CD14-positive monocyte (primary cell): ENCODE results near the gene MT1X. TPM values are rescaled to one million over a fixed set of nuclear protein-coding genes. Genes with fewer than 3 reads are reported as not detected.

Experiments used
- DNase-seq, 3 donors: peaks; one replicate each; pipeline ENCODE4 v3.0.0-alpha.2; 2011 to 2022
- H2AFZ ChIP-seq: 2 replicates; pipeline ENCODE4 v1.6.0; 2012; ENCODE audit warnings: mild to moderate bottlenecking, low read depth, low read length, inconsistent platforms; ENCODE audit not compliant: insufficient read depth, poor library complexity, severe bottlenecking
- H3K27ac ChIP-seq, 2 donors: 1 replicate in 1 of 2; 2 replicates in 1 of 2; pipeline ENCODE4 v1.5.1; 2012 to 2013; ENCODE audit warnings: low read length in 2 of 2, control low read depth in 1 of 2, inconsistent platforms in 1 of 2, low read depth in 1 of 2, mild to moderate bottlenecking in 1 of 2
- H3K27me3 ChIP-seq, 2 donors: one replicate each; pipeline versions ENCODE4 v1.6.0 to v1.6.1; 2011 to 2013; ENCODE audit warnings: low read length in 2 of 2; ENCODE audit not compliant: control insufficient read depth in 2 of 2, insufficient read depth in 2 of 2
- H3K36me3 ChIP-seq, 2 donors: replicated peaks in 1 of 2; 1 replicate in 1 of 2; 2 replicates in 1 of 2; pipeline versions ENCODE4 v1.5.1 to v1.6.1; 2012 to 2013; ENCODE audit warnings: low read length in 2 of 2, control low read depth in 1 of 2, inconsistent platforms in 1 of 2, mild to moderate bottlenecking in 1 of 2; ENCODE audit not compliant: insufficient read depth in 2 of 2, control insufficient read depth in 1 of 2
- H3K4me1 ChIP-seq, 2 donors: 1 replicate in 1 of 2; 2 replicates in 1 of 2; pipeline versions ENCODE4 v1.5.1 to v1.6.1; 2012 to 2013; ENCODE audit warnings: low read length in 2 of 2, control low read depth in 1 of 2, inconsistent platforms in 1 of 2, mild to moderate bottlenecking in 1 of 2, moderate library complexity in 1 of 2; ENCODE audit not compliant: insufficient read depth in 2 of 2, control insufficient read depth in 1 of 2
- H3K4me2 ChIP-seq: replicated peaks from 2 replicates; pipeline ENCODE3; 2012; ENCODE audit warnings: low read length, moderate library complexity, mild to moderate bottlenecking; ENCODE audit not compliant: poor library complexity, severe bottlenecking; ENCODE audit errors: extremely low read depth
- H3K4me3 ChIP-seq, 3 experiments: fragments of 200-600 bp in 1 of 3; sonication (generic) in 1 of 3; replicated peaks in 1 of 3; 1 replicate in 2 of 3; 2 replicates in 1 of 3; pipeline ENCODE4 v1.5.1; 2011 to 2013; ENCODE audit warnings: low read length in 3 of 3, mild to moderate bottlenecking in 3 of 3, control low read depth in 2 of 3, low read depth in 2 of 3, inconsistent platforms in 1 of 3, moderate library complexity in 1 of 3
- H3K79me2 ChIP-seq: 2 replicates; pipeline ENCODE4 v1.6.0; 2012; ENCODE audit warnings: mild to moderate bottlenecking, control low read depth, inconsistent platforms, low read length, moderate library complexity; ENCODE audit not compliant: insufficient read depth
- H3K9ac ChIP-seq: 2 replicates; pipeline ENCODE4 v1.6.0; 2017; ENCODE audit warnings: low read length, mild to moderate bottlenecking; ENCODE audit not compliant: insufficient read depth, poor library complexity, severe bottlenecking
- H3K9me3 ChIP-seq, 2 donors: replicated peaks in 1 of 2; 1 replicate in 1 of 2; 2 replicates in 1 of 2; pipeline versions ENCODE4 v1.5.1 to v1.6.1; 2012 to 2013; ENCODE audit warnings: low read length in 2 of 2, control low read depth in 1 of 2; ENCODE audit not compliant: control insufficient read depth in 1 of 2, insufficient read depth in 1 of 2
- H4K20me1 ChIP-seq: 2 replicates; pipeline ENCODE4 v1.6.0; 2012; ENCODE audit warnings: mild to moderate bottlenecking, low read length, control low read depth, moderate library complexity; ENCODE audit not compliant: insufficient read depth
- H3K27ac Mint-ChIP-seq, 7 donors: one replicate each; pipeline ENCODE4 v1.8.0; 2020; ENCODE audit warnings: mild to moderate bottlenecking in 7 of 7, mixed read lengths in 7 of 7, moderate library complexity in 6 of 7, inconsistent platforms in 2 of 7
- H3K27me3 Mint-ChIP-seq, 3 donors: one replicate each; pipeline ENCODE4 v1.8.0; 2021 to 2022; ENCODE audit warnings: low read depth in 3 of 3, mild to moderate bottlenecking in 3 of 3, mixed read lengths in 3 of 3, moderate library complexity in 3 of 3, inconsistent platforms in 1 of 3
- H3K36me3 Mint-ChIP-seq, 2 donors: one replicate each; pipeline ENCODE4 v1.8.0; 2020; ENCODE audit warnings: mixed read lengths in 2 of 2, inconsistent platforms in 1 of 2, mild to moderate bottlenecking in 1 of 2
- H3K4me1 Mint-ChIP-seq: one replicate; pipeline ENCODE4 v1.8.0; 2020; ENCODE audit warnings: mild to moderate bottlenecking, mixed read lengths
- H3K4me3 Mint-ChIP-seq, 2 donors: one replicate each; pipeline ENCODE4 v1.8.0; 2020; ENCODE audit warnings: mild to moderate bottlenecking in 2 of 2, mixed read lengths in 2 of 2, moderate library complexity in 1 of 2
- H3K9me3 Mint-ChIP-seq, 7 donors: one replicate each; pipeline ENCODE4 v1.8.0; 2020 to 2022; ENCODE audit warnings: mixed read lengths in 7 of 7, mild to moderate bottlenecking in 6 of 7, moderate library complexity in 6 of 7, inconsistent platforms in 2 of 7
- CTCF ChIP-seq: fragments of 200-600 bp; IDR thresholded peaks from one replicate; pipeline ENCODE4 v1.8.0; 2022; ENCODE audit warnings: antibody characterized with exemption, mild to moderate bottlenecking
- WGBS: methylation state at CpG from one replicate; pipeline ENCODE4 v1.1.5; 2013; ENCODE audit warnings: missing lambda C conversion rate; ENCODE audit not compliant: insufficient coverage; 5-methylcytosine and 5-hydroxymethylcytosine counted together
- intact Hi-C, 2 donors: fragments of 100-400 bp; cut with micrococcal nuclease; formaldehyde crosslinking; loops; one replicate each; pipeline versions ENCODE4 v1.15.0 to v1.15.1; 2023
- polyA plus RNA-seq, 3 donors: library from polyadenylated mRNA; depleted of rRNA in 1 of 3; unstranded in 2 of 3; stranded (reverse) in 1 of 3; fragments of 300-500 nt in 2 of 3; fragments of >200 nt in 1 of 3; fragmentation: Illumina TruSeq in 2 of 3; gene quantifications; 1 replicate in 2 of 3; 2 replicates in 1 of 3; pipeline ENCODE4 v1.2.3, GENCODE V29; 2012 to 2021

The MT1X gene
- polyA plus RNA-seq, 3 donors = 34.5 to 87.9 (median 55.4) TPM

DNA sequence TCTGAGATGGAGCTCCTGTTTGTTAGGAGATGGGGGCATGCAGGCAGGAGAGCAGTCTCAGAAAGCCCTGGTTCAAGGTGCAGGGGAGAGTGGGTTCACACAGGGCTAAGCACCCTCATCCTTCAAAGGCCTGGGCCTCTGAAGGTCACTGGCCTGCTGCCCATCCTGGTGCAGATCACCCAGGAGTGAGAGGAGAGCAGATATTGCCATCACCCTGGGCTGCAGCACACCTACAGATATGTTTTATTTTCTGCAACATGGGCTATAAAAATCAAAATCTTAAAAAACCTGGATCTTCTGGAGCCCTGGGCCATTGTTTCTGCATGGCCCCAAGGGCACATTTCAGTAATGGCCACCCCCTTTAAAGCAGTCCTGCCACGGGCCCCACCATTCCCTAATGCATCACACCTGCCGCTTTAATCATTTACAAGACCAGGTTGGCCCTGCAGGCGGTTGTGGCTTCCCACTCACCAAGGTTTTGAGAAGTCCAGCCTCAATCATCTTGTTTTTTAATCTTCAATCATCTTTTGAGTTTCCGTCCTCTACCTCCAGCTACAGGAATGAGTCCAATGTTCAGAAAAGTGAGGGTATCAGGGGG is 27.3 kb downstream of the MT1X start:
- Mint-ChIP-seq H3K9me3 (no peaks in the 10 kb centered on the region), H3K27me3 (peaks cover 8 to 13% (median 12%) of the 10 kb centered on the region in 3 donors), H3K4me1 (no peaks in the 10 kb centered on the region), H3K4me3 (no peak overlapping the region), H3K36me3 (no peaks in the 10 kb centered on the region), H3K27ac (peak overlapping the region in 1 of 7 donors; percentile 1)
- H3K4me1 ChIP-seq = no peaks in the 10 kb centered on the region
- H3K79me2 ChIP-seq = no peaks in the 10 kb centered on the region
- no peaks in the 10 kb centered on the region for H3K9me3 ChIP-seq
- H3K27me3 ChIP-seq = no peaks in the 10 kb centered on the region
- H2AFZ ChIP-seq = no peak overlapping the region
- no peak overlapping the region for H3K9ac ChIP-seq
- no peak overlapping the region for H3K27ac ChIP-seq
- no peak overlapping the region for H3K4me2 ChIP-seq
- intact Hi-C loops = loop anchor here (10.0 kb wide), 1 partner anchor 105 kb away; the partner anchor contains the start of gene MT2A (in 2 of the 2)
- TF ChIP-seq CTCF = no peak
- WGBS = 100% methylated on average over 1 of the region's 4 CpGs
- no peak for DNase-seq
- no peak overlapping the region for H3K4me3 ChIP-seq
- H3K36me3 ChIP-seq = no peaks in the 10 kb centered on the region
- no peaks in the 10 kb centered on the region for H4K20me1 ChIP-seq

DNA sequence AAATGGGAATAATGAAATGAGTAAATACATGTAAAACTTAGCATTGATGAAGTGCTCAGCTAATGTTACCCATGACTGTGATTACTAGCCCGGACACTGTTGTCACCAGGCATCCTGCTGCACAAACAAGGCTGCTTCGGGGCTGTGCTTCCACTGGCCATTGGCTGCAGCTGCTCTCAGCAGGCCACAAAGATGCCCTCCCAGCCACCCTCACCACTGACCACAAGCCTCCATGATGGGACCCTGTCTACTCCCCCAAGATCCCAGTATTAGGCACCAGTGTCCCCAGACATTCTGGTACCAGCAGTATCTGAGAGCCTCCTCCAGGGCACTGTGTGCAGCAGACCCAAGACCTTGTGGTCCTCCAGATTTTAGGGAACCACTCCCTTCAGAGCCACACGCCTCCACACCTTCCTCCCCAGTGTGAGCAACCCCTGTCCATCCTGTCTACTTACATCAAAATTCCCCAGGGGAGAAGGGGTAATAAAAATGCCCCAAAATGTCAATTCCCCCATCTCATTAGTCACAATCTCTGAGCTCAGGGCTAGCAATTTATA is 28.0 kb downstream of the MT1X start:
- intact Hi-C loops = no loop called here
- H3K36me3 Mint-ChIP-seq = no peaks in the 10 kb centered on the region
- no peaks in the 10 kb centered on the region for H3K9me3 Mint-ChIP-seq
- no peaks in the 10 kb centered on the region for H3K79me2 ChIP-seq
- DNase-seq = no peak
- H3K4me3 Mint-ChIP-seq = no peak overlapping the region
- no peaks in the 10 kb centered on the region for H4K20me1 ChIP-seq
- no peaks in the 10 kb centered on the region for H3K4me1 ChIP-seq
- H3K4me3 ChIP-seq = no peak overlapping the region
- no peaks in the 10 kb centered on the region for H3K36me3 ChIP-seq
- 83% methylated on average over 1 of the region's 3 CpGs for WGBS
- no peak overlapping the region for H2AFZ ChIP-seq
- H3K9ac ChIP-seq = no peak overlapping the region
- H3K4me2 ChIP-seq = no peak overlapping the region
- H3K27me3 Mint-ChIP-seq = peaks cover 9 to 15% (median 12%) of the 10 kb centered on the region in 3 donors
- peak overlapping the region in 1 of 7 donors; percentile 32 for H3K27ac Mint-ChIP-seq
- no peak overlapping the region for H3K27ac ChIP-seq
- no peaks in the 10 kb centered on the region for H3K4me1 Mint-ChIP-seq
- H3K9me3 ChIP-seq = no peaks in the 10 kb centered on the region
- no peak for TF ChIP-seq CTCF
- H3K27me3 ChIP-seq = no peaks in the 10 kb centered on the region
